ENCODE data around the gene NSD2. TPM values are rescaled to one million over a fixed set of nuclear protein-coding genes. Genes with fewer than 3 reads are reported as not detected.

The NSD2 gene
- total RNA-seq, 1 donor from 2014 or later: 85.6 TPM

Other genes starting within 250 kb of the NSD2 start
- gene FAM53A, start 187.1 kb upstream of the NSD2 start, total RNA-seq: 2.1 and 2.5 TPM in 2 replicates
- 114 and 157 TPM in 2 replicates for gene SLBP, start 159.1 kb upstream of the NSD2 start, total RNA-seq
- gene TMEM129, start 150.1 kb upstream of the NSD2 start, total RNA-seq: 27.8 and 50.9 TPM in 2 replicates
- gene TACC3, start 149.9 kb upstream of the NSD2 start, total RNA-seq: 94.4 and 119 TPM in 2 replicates
- 1.0 and 8.1 TPM in 2 replicates for gene FGFR3, start 78.1 kb upstream of the NSD2 start, total RNA-seq
- gene LETM1, start 15.2 kb upstream of the NSD2 start, total RNA-seq: 42.6 and 65.4 TPM in 2 replicates
- 28.0 and 34.5 TPM in 2 replicates for gene NELFA, start 137.6 kb downstream of the NSD2 start, total RNA-seq
- 0.51 and 2.0 TPM in 2 replicates for gene NAT8L, start 187.9 kb downstream of the NSD2 start, total RNA-seq

Data from epithelial cell of proximal tubule (primary cell).